Choroid plexus epithelial cell (primary cell): ENCODE data around the gene TMEM106C.

Experiments
- DNase-seq: peaks from one replicate; pipeline ENCODE4 v3.0.0-alpha.2; 2010; ENCODE audit warnings: low read depth
- H3K4me3 ChIP-seq: 2 replicates; pipeline ENCODE4 v1.5.1; 2011; ENCODE audit warnings: low read depth, mild to moderate bottlenecking, control low read depth, low read length, moderate library complexity
- CTCF ChIP-seq: conservative IDR thresholded peaks from 2 replicates; pipeline ENCODE4 v1.5.1; 2011; ENCODE audit warnings: low read depth, mild to moderate bottlenecking, control low read depth, inconsistent platforms, low read length, moderate library complexity

The TMEM106C gene

GRCh38 chr12:47984331-47984801 lies 21.0 kb downstream of the TMEM106C start:
- no peak for DNase-seq
- no peak for TF ChIP-seq CTCF
- H3K4me3 ChIP-seq, result no peak overlapping the region

- no peak for DNase-seq
- no peak for TF ChIP-seq CTCF
- no peak overlapping the region for H3K4me3 ChIP-seq
Measured at GRCh38 chr12:47985596-47986290, 22.3 kb downstream of the TMEM106C start.

- H3K4me3 ChIP-seq, result no peak overlapping the region
- DNase-seq, result no peak
- TF ChIP-seq CTCF, result no peak
Measured at GRCh38 chr12:47986291-47986660, 22.9 kb downstream of the TMEM106C start.

- no peak for DNase-seq
- H3K4me3 ChIP-seq, result no peak overlapping the region
- TF ChIP-seq CTCF, result no peak
Measured at GRCh38 chr12:47986832-47987231, 23.4 kb downstream of the TMEM106C start.

- H3K4me3 ChIP-seq, result no peak overlapping the region
- no peak for TF ChIP-seq CTCF
- no peak for DNase-seq
Measured at GRCh38 chr12:47987411-47988072, 24.1 kb downstream of the TMEM106C start.

- TF ChIP-seq CTCF, result no peak
- no peak overlapping the region for H3K4me3 ChIP-seq
- peak; percentile 30 for DNase-seq
Measured at GRCh38 chr12:47988073-47989022, 25.0 kb downstream of the TMEM106C start.
